HG03097 (cell line): ENCODE data around the gene CD3D.
"Not testable (repeated sequence)": the region's sequence is repeated elsewhere in the genome, so short reads cannot be mapped to it uniquely, and the experiment has no call there.

ENCODE experiments used
- ATAC-seq: cut with Tn5 transposase; IDR thresholded peaks from one replicate; pipeline ENCODE4 v1.9.1; 2021; ENCODE audit not compliant: unreplicated experiment, low FRiP score

Gene CD3D

DNA sequence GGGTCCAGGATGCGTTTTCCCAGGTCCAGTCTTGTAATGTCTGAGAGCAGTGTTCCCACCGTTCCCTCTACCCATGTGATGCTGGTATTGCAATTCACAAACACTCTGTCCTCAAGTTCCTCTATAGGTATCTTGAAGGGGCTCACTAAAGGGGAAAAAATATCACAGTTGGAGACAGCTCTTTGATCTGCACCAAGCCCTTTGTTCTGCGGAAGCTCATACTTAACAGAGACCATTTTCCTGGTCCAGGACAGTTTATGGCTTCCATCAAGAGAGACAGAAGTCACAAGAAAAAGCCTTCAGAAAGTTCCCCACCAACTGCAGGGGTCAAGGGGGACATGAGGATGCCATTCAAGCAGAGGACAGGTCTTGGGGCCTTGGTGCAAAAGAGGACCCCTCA, 2.1 kb downstream of the CD3D start:
- ATAC-seq, result no peak

DNA sequence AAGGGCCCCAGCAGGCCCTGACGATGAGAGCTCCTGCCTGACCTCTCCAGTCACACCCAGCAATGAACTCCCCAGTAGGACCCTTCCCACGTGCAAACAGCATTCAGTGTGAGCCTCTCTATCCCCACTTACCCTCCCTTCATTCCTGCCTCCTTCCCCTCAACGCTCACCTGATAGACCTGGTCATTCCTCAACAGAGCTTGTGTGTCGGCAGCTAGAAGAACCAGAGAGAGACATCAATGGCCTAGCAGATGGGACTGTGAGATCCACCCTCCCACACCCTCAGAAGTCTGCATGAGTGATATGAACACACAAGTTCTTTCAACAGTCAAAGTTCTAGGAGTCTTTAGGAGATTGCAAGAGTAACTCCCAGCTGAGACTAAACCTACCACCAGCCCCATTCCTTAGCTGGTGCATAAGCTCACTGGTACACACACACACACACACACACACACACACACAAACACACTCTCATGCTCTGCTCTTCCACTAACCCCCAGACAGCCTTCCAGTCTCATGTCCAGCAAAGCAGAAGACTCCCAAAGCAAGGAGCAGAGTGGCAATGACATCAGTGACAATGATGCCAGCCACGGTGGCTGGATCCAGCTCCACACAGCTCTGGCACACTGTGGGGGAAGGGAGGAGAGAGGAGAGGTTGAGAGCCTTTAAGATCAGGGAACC, 3.1 kb downstream of the CD3D start:
- ATAC-seq, result no peak

DNA sequence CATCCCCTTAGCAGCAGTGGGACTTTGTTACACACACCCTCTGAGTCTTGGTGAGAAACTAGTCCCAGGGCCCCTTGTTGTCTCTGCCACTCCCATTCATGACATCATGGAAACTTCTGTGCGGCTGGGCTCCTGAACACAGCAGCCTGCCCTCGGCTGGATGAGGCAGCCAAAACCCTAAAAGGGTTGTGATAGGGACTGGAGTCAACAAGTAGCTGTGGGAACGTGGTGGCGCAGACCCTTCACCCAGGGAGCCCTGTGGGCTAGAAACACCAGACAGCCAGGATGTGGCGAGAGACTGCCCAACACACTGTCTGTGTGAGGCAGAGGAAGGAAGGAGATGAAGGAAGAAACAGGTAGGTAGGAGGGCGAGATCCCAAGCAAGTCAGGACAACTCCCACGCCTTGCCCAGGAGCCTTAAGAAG, 3.9 kb downstream of the CD3D start:
- ATAC-seq, result no peak

DNA sequence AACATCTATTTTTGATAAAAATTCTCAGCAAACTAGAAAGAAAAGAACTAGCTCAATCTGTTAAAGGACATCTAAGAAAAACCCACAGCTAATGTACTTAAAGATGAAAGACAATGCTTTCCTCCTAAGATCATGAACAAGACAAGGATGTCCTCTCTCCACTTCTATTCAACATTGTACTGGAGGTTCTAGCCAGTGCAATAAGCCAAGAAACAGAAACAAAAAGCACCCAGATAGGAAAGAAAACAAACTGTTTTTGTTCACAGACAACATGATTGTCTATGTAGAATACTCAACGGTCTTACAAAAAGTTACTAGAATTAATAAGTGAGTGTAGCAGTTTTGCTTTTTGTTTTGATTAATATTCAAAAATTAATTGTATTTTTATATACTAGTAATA, 7.8 kb downstream of the CD3D start:
- ATAC-seq, result no peak

DNA sequence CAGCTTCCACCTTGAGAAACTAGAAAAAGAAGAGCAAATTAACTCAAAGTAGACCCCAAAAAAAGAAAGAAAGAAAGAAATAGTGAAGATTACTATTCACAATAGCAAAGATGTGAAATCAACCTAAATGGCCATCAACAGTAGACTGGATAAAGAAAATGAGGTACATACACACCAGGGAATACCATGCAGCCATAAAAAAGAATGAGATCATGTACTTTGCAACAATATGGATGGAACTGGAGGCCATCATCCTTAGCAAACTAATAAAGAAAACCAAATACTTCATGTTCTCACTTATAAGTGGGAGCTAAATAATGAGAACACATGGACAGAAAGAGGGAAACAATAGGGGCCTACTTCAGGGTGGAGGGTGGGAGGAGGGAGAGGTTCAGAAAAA, 13.8 kb downstream of the CD3D start:
- ATAC-seq, result no peak

DNA sequence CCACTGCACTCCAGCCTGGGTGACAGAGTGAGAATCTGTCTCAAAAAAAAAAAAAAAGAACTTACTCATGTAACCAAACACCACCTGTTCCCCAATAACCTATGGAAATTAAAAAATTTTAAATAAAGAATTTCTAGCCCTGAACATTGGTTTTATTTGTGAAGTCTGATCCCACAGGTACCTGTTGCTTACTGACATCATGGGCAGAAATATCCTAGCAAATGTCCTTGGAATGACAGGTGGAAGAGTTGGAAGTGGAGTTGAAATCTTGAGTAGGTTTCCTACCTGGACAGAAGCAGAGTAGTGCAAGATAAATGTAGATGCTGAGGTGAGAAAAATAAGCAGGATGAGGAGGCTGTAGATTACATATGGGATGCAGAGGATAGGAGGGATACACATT, 17.2 kb downstream of the CD3D start:
- no peak for ATAC-seq

DNA sequence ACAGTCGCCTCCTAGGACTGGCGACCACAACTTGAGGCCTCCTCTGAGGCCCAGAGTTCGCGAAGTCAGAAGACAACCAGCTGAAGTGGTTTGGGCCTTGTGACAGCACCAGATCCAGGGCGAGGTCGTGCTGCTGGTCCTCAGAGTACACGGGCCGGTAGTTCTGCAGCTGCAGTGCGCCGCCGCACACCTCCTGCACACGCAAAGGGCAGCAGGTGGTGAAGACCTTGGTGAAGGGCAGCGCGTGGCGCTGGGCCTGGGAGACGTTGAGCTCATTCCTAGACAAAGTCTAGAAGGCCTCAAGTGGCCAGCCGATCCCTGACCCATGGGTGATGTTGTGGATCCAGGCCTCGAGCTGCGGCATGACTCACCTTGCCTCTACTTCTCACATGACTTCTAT, 19.8 kb downstream of the CD3D start:
- ATAC-seq, result no peak

DNA sequence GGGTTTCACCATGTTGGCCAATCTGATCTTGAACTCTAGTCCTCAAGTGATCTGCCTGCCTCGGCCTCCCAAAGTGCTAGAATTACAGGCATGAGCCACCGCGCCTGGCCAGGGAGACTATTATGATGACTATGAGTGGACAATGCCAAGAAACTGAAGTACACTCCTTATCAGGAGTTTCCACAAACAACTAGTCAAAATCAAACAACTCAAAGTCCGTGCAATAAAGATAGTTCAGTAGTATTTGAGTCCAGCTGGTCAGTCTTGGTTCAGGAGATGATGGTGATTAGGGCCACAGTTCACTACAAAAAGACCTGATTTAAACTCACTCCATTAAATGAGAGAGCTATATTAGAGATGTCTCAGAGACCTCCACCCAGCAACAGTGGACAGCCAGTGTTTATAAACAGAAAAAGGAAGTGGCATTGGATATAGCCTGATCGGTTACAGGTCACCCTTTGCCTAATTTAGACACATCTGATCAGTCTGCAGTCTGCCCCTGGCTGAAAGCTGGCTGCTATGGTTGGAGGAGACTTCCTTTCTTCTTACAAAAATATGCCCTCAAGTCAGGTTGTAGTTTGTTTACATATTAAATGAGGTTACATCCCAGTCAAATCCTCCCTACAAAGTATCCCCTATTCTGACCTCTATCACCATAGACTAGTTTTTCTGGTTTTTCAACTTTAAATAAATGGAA, 21.0 kb downstream of the CD3D start:
- no peak for ATAC-seq

DNA sequence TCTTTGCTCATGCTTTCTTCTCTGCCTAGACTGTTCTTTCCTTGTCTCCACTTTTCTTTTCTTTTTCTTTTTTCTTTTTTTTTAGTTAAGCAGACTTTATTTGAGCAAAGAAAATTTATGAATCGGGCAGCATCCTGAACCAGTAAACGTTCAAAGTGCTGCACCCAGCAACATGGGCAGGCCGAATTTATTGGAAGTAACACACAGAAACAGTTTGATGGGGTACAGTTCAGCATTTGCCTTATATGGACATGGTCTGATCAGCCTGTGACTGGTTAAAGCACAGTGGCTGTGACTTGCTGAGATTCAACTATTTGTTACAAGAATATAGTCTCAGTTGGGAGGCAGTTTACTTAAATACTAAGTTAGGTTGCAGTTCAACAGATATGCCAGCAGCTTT, 22.0 kb downstream of the CD3D start:
- no peak for ATAC-seq

DNA sequence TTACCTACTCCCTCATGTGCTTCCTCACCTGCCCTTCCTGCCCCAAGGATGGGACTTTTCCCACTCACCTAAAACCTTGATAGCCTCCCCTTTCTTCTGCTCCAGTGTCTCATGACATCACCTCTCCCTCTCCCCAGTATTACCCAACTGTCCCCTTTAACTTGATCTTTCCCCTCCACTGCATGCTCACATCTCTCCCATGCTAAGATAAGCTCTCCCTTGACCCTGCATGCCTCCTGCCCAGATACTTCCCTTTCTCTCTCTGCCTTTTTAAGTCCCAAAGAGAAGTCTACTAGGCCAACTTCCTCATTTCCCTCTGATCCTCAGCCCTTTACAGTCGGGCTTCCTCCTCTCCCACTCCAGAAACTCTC, 23.2 kb downstream of the CD3D start:
- no peak for ATAC-seq

DNA sequence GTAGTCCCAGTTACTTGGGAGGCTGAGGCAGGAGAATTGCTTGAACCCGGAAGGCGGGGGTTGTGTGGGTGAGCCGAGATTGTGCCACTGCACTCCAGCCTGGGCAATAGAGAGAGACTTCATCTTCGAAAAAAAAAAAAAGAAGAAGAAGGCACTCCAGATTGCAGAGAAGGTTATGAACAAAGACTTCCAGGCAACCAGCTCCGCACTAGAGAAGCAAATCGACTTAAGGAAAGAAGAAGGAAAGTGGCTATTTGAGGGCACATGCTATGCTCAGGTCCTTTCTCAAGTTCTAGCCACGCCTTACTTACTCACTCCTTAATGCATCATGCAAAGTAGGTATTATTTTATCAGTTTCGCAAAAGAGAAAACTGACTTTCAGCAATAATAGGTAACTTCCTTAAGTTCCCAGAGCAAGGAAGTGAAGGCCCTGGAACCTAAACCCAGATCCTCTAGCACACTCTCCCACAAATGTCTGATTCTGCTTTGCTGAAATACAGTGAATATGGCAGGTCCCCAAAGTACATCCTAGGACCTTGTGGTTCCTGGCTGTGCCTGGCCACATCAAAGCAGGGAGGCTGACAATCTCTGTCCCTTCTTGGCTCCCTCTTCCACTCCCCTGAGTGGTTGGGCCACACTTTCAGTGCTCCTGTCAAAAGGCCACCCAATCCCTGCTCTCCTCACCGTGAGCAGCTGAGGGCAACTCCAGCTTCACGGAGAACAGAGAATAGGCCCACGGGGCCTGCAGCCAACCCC, 23.7 kb downstream of the CD3D start:
- no peak for ATAC-seq

DNA sequence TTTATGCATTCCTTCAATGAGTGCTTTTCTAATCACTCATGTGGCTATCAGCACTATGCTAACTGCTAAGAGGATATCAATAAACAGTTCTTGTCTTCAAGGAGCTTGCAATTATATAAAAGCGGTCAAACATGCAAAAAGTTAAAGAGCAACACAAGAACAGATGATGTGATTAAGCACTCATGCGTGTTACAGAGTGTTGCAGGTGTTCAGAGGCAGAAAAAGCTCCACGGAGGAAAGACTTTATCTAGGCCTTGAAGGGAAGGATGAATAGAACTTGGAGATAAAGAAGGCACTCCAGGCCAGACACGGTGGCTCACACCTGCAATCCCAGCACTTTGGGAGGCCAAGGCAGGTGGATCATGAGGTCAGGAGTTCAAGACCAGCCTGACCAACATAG, 24.4 kb downstream of the CD3D start:
- no peak for ATAC-seq

DNA sequence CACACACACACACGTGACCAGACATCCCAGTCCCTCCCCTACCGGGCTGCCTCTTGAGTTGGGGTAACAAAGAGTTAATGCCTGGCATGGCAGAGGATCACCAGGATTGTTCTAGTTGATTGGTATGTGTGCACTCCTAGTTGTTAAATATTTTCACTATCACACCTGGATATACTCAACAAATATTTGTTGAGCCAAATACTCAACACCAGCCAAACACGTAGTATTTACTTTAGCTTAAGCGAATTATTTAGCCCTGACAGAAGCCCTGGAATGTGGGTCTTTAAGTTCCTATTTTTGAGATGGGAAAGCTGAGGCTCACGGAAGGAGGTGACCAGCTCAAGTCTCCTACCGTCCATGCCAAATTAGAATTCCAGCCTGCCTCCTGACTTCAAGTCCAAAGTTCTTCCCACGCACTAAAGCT, 27.5 kb downstream of the CD3D start:
- no peak for ATAC-seq

DNA sequence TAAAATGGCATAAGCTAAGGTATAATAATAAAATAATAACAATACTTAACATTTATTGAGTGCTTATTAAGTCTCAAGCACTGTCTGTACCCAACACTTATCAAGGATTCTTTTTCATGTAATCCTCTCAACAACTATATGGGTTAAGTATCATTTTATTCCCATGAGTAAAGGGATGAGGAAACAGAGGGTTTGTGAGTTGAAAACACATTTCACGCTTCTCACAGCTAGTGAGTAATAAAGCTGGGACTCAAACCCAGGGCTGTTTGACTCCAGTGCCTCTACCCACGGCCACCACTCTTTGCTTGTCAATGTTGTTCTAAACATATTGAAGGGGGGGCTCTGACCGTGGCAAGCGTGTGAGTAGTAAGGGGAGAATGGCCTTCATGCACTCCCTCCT, 29.3 kb downstream of the CD3D start:
- ATAC-seq, result no peak

DNA sequence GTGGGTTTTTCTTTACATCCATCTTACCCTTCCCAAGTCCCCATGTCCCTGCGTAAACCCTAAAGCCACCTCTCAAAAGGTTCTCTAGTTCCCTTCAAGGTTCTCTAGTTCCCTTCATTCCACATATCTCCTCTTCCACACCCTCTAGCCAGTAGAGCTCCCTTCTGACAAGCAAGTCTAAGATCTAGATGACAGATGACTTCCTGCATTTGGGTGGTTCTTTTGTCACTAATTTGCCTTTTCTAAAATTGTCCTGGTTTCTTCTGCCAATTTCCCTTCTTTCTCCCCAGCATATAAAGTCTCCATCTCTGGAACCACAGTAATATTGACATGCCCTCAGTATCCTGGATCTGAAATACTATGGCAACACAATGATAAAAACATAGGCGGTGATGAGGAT, 30.2 kb downstream of the CD3D start:
- ATAC-seq, result no peak

DNA sequence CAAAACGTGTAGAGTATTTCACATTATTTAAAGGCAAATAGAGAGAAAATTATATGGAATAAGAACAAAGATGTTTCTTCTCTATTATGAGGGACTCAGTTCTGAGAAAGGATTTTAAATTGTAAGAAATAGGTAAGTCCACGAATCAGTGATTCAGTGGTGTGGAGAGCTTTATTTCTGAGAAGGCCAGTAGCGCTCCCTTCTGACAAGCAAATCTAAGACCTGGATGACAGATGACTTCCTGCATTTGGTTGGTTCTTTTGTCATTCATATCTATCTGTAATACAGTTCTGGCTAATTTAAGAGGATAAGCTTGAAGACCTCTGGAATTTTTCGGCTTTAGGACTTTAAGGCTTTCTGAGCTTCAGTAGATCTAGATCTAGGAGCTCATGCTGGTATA, 31.0 kb downstream of the CD3D start:
- no peak for ATAC-seq

DNA sequence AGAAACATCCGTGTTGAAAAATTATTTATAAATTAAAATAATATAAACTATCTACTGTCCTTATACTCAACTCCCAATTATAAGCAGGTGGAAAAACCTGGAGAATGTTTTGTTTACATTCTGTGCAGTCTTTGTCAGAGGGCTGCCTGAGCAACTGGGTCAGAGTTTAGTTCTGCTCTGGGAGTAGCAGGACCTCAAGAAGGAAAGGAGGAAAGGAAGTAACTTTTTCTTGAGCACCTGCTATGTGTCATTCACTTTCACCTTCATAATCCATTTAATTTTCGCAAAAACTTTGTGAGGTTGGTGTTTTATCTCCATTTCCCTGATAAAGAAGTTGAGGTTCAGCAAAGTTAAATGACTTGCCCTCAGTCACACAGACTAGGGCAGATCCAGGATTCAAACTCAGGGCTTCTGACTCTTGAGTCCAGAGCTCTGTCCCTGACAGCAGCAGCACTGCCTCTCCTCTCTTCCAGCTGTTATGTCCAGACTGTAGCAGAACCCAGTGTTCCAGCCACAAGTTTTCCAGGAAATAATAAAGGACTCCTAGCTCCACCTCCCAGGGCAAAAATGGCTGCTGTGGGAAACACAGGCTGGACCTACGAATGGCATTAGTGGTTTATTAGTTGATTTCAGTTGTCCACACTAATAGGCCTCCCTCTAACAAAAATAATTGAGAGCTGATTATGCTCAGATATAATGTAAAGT, 31.6 kb downstream of the CD3D start:
- no peak for ATAC-seq

DNA sequence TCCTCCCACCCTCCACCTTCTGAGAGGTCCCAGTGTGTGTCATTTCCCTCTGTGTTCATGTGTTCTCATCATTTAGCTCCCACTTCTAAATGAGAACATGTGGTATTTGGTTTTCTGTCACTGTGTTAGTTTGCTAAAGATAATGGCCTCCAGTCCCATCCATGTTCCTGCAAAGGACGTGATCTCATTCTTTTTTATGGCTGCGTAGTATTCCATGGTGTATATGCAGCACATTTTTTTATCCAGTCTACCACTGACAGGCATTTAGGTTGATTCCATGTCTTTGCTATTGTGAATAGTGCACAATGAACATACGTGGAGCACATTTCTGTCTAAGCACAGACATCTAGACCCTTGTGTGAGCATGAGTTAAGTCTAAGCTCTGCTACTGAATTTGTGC, 32.2 kb downstream of the CD3D start:
- ATAC-seq, result no peak

DNA sequence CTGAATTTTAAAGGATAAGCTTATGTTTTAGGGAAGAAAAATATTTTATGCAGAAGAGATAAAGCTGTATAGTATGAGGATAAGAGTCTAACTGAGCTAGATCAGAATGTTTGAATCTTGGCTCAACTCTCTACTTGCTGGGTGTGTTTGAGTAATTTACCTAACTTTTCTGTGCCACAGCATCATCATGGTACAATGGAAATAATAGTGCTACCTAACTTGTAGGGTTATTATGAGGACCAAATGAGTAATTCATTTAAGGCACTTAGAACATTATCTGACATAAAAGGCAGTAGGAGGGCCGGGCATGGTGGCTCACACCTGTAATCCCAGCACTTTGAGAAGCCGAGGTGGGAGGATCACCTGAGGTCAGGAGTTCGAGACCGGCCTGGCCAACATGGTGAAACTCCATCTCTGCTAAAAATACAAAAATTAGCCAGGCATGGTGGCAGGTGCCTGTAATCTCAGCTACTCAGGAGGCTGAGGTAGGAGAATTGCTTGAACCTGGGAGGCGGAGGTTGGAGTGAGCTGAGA, 33.4 kb downstream of the CD3D start:
- ATAC-seq, result not testable (repeated sequence)

DNA sequence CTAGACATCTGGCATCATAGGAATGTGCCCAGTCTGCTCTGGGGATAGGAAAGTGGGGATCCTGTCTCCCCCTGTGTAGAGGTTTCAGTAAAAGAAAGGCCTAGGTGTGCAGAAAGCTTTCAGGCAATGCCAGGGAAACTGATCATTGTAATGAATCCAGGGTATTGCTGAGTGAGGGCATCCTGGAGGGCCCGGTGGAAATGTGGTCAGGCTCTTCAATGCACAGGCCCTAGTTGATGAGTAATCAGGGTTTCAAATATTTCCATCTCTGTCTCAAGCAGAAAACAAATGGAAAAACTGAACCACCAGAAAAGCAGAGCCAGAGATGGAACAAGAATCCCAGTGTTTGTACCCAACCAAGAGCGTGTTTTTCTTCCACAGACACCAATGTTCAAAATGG, 35.9 kb downstream of the CD3D start:
- no peak for ATAC-seq

DNA sequence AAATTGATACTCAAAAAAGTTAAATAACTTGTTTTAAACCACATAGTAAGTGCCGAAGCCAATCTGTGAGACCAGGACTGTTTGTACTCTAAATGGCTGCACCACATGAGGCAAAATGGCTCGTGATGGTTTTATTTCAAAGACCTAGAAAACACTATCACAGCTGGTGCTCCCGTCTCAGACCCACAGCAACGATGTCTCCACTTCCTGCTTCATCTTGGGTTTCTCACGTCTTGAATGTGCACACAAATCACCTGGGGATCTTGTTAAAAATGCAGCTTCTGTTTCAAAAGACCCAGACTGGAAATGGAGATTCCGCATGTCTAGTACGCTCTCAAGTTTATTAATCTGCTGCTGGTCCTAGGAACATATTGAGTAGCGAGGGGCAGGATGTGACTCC, 36.8 kb downstream of the CD3D start:
- no peak for ATAC-seq
